Panc1 (cell line): ENCODE results near the gene DCAF10.

ENCODE experiments used
- POLR2AphosphoS5 ChIP-seq: IDR thresholded peaks from 2 replicates; pipeline ENCODE4 v1.6.1; 2012; ENCODE audit warnings: mild to moderate bottlenecking, low read depth, low read length, moderate library complexity
- SIN3A ChIP-seq: IDR thresholded peaks from 2 replicates; pipeline ENCODE4 v1.6.1; 2012; ENCODE audit warnings: low read depth, mild to moderate bottlenecking, low read length, moderate library complexity, borderline replicate concordance; ENCODE audit not compliant: insufficient read depth
- TCF7L2 ChIP-seq: IDR thresholded peaks from 2 replicates; pipeline ENCODE4 v1.6.1; 2011; ENCODE audit warnings: mild to moderate bottlenecking, low read depth, low read length, inconsistent platforms
- TF ChIP-seq, protein P1 (sequence below): fragments of 450-650 bp; IDR thresholded peaks from 2 replicates; pipeline ENCODE4 v1.5.1; 2017; ENCODE audit warnings: mild to moderate bottlenecking
- TF ChIP-seq, protein P2 (sequence below), 2 experiments: IDR thresholded peaks; 2 replicates each; pipeline ENCODE4 v1.6.1; 2011 to 2012; ENCODE audit warnings: low read depth in 2 of 2, control low read depth in 1 of 2, low read length in 1 of 2, mild to moderate bottlenecking in 1 of 2, moderate library complexity in 1 of 2; ENCODE audit not compliant: insufficient read depth in 1 of 2

DNA sequence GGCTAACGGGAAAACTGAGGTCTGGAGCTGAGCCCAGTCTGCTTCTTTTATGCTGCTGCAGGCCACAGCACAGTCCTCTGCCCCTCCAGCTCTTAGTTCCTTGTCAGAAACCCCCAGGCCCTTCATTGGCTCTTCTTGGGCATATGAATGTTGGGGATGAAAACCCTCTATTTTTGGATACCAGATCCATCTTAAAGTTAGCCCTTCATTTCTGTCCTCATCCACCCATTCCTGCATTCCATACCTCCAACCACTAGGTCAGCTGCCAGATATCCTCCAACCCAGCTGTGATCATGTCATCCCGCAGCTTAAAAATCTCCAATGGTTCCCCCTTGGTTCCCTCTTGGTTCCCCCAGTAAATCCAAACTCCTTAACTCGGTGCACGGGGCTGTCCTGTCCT is 105.2 kb downstream of the DCAF10 start:
- TF ChIP-seq, protein P1, sequence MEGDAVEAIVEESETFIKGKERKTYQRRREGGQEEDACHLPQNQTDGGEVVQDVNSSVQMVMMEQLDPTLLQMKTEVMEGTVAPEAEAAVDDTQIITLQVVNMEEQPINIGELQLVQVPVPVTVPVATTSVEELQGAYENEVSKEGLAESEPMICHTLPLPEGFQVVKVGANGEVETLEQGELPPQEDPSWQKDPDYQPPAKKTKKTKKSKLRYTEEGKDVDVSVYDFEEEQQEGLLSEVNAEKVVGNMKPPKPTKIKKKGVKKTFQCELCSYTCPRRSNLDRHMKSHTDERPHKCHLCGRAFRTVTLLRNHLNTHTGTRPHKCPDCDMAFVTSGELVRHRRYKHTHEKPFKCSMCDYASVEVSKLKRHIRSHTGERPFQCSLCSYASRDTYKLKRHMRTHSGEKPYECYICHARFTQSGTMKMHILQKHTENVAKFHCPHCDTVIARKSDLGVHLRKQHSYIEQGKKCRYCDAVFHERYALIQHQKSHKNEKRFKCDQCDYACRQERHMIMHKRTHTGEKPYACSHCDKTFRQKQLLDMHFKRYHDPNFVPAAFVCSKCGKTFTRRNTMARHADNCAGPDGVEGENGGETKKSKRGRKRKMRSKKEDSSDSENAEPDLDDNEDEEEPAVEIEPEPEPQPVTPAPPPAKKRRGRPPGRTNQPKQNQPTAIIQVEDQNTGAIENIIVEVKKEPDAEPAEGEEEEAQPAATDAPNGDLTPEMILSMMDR, result no peak
- TF ChIP-seq SIN3A (no peak), TCF7L2 (no peak), POLR2AphosphoS5 (peak; percentile 19; the same call in 1 of the 2 replicates)
- TF ChIP-seq, protein P2, sequence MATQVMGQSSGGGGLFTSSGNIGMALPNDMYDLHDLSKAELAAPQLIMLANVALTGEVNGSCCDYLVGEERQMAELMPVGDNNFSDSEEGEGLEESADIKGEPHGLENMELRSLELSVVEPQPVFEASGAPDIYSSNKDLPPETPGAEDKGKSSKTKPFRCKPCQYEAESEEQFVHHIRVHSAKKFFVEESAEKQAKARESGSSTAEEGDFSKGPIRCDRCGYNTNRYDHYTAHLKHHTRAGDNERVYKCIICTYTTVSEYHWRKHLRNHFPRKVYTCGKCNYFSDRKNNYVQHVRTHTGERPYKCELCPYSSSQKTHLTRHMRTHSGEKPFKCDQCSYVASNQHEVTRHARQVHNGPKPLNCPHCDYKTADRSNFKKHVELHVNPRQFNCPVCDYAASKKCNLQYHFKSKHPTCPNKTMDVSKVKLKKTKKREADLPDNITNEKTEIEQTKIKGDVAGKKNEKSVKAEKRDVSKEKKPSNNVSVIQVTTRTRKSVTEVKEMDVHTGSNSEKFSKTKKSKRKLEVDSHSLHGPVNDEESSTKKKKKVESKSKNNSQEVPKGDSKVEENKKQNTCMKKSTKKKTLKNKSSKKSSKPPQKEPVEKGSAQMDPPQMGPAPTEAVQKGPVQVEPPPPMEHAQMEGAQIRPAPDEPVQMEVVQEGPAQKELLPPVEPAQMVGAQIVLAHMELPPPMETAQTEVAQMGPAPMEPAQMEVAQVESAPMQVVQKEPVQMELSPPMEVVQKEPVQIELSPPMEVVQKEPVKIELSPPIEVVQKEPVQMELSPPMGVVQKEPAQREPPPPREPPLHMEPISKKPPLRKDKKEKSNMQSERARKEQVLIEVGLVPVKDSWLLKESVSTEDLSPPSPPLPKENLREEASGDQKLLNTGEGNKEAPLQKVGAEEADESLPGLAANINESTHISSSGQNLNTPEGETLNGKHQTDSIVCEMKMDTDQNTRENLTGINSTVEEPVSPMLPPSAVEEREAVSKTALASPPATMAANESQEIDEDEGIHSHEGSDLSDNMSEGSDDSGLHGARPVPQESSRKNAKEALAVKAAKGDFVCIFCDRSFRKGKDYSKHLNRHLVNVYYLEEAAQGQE (IDR thresholded peaks at IDR 0.05; ENCODE audit: insufficient read depth in 1 of 2, low read depth in 2 of 2, low read length in 1 of 2), result no peak
